Urothelium cell line (cell line): ENCODE data around the gene SLC10A4.

Experiments used
- DNase-seq: peaks from one replicate; pipeline ENCODE4 v3.0.0; 2011; ENCODE audit warnings: low spot score, mixed read lengths
- FAIRE-seq: peaks from 2 replicates; lab custom pipeline; 2011; peaks lifted over from hg19 to GRCh38; lab: Jason Lieb, UNC

SLC10A4 gene

DNA sequence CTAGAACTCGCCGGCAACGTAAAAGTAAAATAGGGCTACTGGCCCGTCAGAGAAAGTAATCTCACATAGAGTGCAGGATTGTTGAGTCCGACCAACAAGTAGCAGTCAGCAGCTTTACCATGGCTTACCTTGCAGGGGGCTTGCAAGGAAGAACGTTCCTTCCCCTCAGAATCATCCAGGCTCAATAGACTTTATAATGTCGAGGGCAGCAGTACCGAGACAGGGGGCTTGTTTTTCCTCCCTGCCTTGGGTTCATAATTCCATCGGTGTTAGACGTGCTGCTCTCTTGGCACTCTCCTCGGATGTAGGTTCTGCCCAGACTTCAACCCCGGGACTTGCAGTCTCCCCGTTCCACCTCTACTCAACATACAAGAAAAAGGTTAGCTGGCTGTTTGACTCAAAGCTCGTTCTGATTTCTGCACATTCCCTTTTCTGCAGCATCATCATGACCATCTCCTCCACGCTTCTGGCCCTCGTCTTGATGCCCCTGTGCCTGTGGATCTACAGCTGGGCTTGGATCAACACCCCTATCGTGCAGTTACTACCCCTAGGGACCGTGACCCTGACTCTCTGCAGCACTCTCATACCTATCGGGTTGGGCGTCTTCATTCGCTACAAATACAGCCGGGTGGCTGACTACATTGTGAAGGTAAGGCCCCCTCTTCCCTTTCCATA lies 1.5 kb downstream of the SLC10A4 start:
- DNase-seq = no peak

GRCh38 chr4:48489683-48490011 lies 6.5 kb downstream of the SLC10A4 start:
- no peak for FAIRE-seq
- no peak for DNase-seq

More for the DNA sequence above, 1.5 kb downstream of the SLC10A4 start:
- no peak for FAIRE-seq

- DNase-seq (no peak), FAIRE-seq (no peak)
These were observed 7.0 kb downstream of the SLC10A4 start, which contains the start of gene ZAR1 for GRCh38 chr4:48490012-48490679. Gene ZAR1, plus strand, starts transcription at chr4:48490252. Its CDS starts 40 bp downstream, at chr4:48490292.

DNA sequence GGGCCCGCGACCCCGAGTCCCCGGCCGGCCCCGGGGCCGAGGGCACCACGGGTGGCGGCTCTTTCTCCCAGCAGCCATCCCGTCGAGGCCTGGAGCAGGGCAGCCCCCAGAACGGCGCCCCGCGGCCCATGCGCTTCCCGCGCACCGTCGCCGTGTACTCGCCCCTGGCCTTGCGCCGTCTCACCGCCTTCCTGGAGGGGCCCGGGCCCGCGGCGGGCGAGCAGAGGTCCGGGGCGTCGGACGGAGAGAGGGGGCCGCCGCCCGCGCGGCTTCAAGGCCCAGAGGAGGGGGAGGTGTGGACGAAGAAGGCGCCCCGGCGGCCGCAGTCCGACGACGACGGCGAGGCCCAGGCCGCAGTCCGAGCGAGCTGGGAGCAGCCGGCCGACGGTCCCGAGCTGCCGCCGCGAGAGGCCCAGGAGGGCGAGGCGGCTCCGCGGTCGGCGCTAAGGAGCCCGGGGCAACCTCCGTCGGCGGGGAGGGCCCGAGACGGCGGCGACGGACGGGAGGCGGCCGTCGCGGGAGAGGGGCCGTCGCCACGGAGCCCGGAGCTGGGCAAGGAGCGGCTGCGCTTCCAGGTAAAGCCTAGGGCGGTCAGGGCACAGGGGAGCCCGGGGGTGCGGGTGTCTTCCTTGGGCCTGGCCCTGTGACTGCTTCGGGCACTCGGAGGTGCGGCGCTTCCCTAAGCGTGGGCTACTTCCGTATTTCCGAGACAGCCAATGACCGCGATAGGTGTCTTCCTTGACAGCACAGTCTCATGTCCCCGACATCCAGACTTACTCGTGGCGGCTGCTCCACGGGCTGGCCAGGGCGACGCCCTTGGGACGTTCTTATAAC lies 7.8 kb downstream of the SLC10A4 start:
- FAIRE-seq (no peak), DNase-seq (no peak)

DNA sequence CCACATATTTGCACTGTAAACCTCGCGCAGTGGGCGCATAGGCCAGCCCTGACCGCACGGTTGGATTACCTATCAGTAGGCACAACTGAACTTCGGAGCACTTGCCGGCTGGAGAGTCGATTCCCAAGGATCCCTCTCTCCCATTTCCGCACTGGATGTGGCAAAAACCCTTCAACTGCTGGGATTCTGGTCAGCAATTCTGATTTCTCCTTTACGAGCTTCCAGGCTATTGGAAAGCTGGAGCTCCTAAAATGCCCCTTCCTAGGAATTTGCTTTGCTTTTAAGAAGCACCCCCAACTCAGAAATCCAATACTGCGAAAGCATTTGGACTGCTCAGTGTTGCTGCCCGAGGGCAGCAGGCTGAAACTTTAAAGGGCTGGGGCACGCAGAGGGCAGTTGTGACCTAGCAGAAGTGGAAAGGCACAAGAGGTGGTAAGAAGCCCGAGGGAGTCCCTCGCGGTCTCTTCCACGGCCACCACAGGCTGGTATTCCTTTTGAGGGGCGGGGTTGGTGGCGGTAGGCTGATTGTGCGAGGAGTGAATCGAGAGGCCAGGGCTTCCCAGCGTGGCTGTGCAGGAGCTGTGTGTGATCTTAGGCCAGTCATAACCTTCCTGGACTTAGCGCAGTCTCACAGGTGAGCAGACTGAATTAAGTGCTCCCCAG lies 8.5 kb downstream of the SLC10A4 start:
- FAIRE-seq (no peak), DNase-seq (no peak)

DNA sequence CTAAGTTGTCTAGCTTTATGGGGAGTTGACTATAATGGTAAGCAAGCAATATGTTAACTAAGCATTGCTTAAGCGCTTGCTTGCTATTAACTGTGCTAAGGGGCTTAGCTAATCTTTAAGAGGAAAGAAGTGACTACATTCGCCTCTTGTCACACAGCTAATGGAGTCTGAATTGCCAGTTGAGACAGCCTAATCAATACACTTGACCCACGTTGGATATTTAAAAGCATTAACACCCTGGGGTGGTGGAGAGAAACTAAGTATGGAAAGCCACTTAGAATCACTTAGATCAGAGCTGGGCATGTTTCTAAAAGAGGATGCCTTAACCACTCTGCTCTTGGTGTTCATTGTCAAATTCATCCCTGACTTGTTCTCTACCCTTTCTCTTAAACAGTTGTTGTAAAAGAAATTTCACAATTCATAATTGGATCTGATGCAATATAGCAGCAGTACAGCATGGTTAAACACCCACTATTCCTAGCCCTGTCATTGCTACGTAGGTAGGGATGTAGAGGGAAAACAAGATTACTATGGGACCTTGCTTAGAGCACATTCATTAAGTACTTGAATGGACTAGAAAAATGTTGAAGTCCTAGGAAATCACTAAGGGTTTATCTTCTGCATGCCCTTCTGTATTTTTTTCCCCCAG lies 10.4 kb downstream of the SLC10A4 start:
- DNase-seq = no peak
- no peak for FAIRE-seq

GRCh38 chr4:48495941-48496340 lies 12.8 kb downstream of the SLC10A4 start:
- DNase-seq = no peak
- FAIRE-seq = no peak

DNA sequence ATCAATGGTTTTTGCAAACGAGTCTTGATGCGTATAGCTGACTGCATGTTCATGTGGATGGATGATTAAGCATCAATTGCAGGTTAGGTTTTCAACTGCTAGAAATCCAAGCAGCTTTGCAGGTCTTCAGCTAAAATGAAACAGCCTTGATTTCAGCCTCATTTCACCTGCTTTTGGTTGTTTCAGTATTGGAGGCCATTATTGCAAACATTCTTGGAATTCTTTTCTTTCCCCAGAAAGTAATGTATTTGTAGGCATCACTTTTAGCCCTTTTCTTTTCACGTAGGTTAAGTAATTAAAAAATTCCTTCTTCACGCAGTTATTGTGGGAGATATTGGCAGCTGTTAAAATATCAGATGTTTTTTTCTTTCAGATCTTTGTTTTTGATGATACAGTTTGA lies 15.8 kb downstream of the SLC10A4 start:
- DNase-seq (no peak), FAIRE-seq (no peak)

- no peak for FAIRE-seq
These were observed 16.5 kb downstream of the SLC10A4 start for GRCh38 chr4:48499551-48500066.

GRCh38 chr4:48503233-48504025 lies 20.3 kb downstream of the SLC10A4 start:
- no peak for FAIRE-seq

More at GRCh38 chr4:48499551-48500066, 16.5 kb downstream of the SLC10A4 start:
- DNase-seq = no peak

GRCh38 chr4:48504026-48504330 lies 20.8 kb downstream of the SLC10A4 start:
- DNase-seq = no peak
- FAIRE-seq = no peak

More at GRCh38 chr4:48503233-48504025, 20.3 kb downstream of the SLC10A4 start:
- no peak for DNase-seq

DNA sequence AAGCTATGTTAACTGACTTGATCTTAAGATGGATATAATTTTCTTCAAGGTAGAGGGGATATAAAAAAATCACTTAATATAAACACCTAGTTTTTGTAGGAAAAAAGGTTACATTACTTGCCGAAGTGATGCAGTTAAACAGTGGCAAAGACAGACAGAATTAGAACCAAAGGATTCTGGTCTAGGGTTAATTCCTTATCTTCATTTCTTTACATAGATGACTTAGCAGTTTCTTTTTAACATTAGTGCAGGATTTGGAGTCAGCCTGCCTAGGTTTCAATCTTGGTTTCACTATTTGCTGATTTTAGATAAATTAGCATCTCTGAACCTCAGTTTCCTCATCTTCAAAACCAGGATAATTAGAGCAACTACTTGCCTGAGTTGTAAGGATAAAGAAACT lies 21.2 kb downstream of the SLC10A4 start:
- no peak for FAIRE-seq
- no peak for DNase-seq

DNA sequence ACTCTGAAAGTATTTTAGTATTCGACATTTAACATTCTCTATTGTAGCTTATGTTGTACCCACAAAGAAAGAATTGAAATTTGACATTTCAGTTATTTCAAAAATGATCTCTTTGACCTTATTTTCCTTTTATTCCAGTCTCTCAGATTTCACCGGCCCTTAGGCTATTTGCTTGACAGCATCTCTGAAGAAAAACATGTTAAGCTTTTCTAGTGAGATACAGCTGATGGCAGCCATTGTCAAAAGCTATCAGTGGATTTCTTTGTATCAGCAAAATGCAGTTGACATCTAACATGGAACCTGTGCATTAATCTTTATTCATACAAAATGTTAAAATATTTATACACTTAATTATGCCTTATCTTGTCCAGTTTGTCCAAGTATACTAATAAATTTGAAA lies 23.6 kb downstream of the SLC10A4 start:
- FAIRE-seq (no peak), DNase-seq (no peak)

- DNase-seq (no peak), FAIRE-seq (no peak)
These were observed 26.4 kb downstream of the SLC10A4 start for GRCh38 chr4:48509543-48509942.

DNA sequence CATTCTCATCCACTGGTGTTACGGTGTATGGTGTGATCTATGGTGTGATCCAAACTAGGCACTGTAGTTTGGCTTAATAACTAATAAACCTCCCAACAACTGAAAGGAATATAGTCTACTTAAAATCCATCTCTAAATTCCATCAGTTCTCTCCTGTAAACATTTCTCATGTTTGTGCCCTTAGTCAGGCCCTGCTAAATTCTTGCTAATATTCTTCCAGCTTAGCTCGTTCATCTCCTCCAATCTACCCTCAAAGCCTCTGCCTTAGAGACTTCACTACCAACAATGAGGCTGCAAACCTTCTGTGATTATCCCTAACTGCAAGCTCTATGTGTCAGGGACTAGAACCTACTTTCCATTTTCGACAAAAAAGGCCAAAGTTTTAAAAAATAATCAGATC lies 35.0 kb downstream of the SLC10A4 start:
- no peak for FAIRE-seq
- DNase-seq = no peak

GRCh38 chr4:48526406-48526805 lies 43.3 kb downstream of the SLC10A4 start:
- FAIRE-seq (no peak), DNase-seq (no peak)

- FAIRE-seq (no peak), DNase-seq (no peak)
These were observed 55.2 kb downstream of the SLC10A4 start for GRCh38 chr4:48538358-48538757.
